Putamen (tissue), 1 donor: ENCODE data around the gene ACYP1.
A peak's percentile ranks its signal among the peaks of the same experiment; 100 is the strongest.

Experiments
- DNase-seq: peaks from one replicate; pipeline ENCODE4 v3.0.0-alpha.2; 2016; ENCODE audit warnings: low spot score

The ACYP1 gene

GRCh38 chr14:75040507-75040906 is 23.3 kb downstream of the ACYP1 start:
- DNase-seq: no peak

- no peak for DNase-seq
These were observed 30.9 kb downstream of the ACYP1 start for GRCh38 chr14:75032939-75033338.

GRCh38 chr14:75030147-75030546 is 33.7 kb downstream of the ACYP1 start:
- DNase-seq: no peak

GRCh38 chr14:75025876-75026275 is 37.9 kb downstream of the ACYP1 start:
- DNase-seq: peak; percentile 20

- no peak for DNase-seq
These were observed 38.7 kb downstream of the ACYP1 start for GRCh38 chr14:75025082-75025481.

- DNase-seq: no peak
These were observed 40.7 kb downstream of the ACYP1 start for GRCh38 chr14:75023108-75023507.

- DNase-seq: no peak
These were observed 41.2 kb downstream of the ACYP1 start for GRCh38 chr14:75022655-75023054.

- DNase-seq: no peak
These were observed 45.1 kb downstream of the ACYP1 start for GRCh38 chr14:75018694-75019093.

- peak; percentile 9 for DNase-seq
These were observed 47.0 kb downstream of the ACYP1 start for GRCh38 chr14:75016815-75017214.

GRCh38 chr14:75015496-75015895 is 48.3 kb downstream of the ACYP1 start:
- DNase-seq: no peak

- DNase-seq: no peak
These were observed 50.5 kb downstream of the ACYP1 start for GRCh38 chr14:75013290-75013689.

- DNase-seq: peak; percentile 3
These were observed 52.3 kb downstream of the ACYP1 start for GRCh38 chr14:75011356-75011994.

GRCh38 chr14:75010472-75011093 is 53.2 kb downstream of the ACYP1 start:
- DNase-seq: no peak

- DNase-seq: no peak
These were observed 54.6 kb downstream of the ACYP1 start for GRCh38 chr14:75009176-75009575.

- no peak for DNase-seq
These were observed 58.5 kb downstream of the ACYP1 start for GRCh38 chr14:75005357-75005756.

GRCh38 chr14:75003250-75004027 is 60.4 kb downstream of the ACYP1 start:
- no peak for DNase-seq
